Measurements from ENCODE around the gene TUBB1. TPM values are rescaled to one million over a fixed set of nuclear protein-coding genes. Genes with fewer than 3 reads are reported as not detected.

TUBB1 gene
- polyA plus RNA-seq, 1 donor (not counting 4 experiments of a cell fraction or from before 2014, with no cell fraction given) = 0.03 TPM

DNA sequence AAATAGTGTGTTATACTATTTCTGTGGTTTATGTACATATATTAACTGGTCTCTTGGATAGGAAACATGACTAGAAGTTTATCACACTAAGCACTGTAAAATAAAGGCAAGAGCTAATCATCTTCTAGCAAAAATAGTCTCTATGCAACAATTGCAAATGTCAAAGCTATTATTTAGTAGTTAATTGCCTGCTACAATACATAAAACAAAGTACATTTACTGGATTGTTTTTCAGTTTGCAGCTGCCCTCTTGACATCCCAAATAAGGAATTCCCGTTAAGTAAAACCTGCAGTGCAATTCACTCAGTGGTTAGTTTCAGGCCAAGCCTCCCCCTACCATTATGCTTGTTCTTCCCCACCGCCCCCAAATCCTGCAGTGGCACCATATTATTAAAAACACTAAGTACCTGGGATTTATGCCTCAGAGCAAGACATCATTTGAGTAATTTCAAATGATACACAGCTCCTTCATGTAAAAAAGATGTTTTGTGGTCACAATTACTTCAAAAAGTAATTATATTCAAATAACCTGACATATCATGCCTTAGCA is 14.5 kb downstream of the TUBB1 start:
- H3K4me3 ChIP-seq (ENCODE audit: control insufficient read depth in 2 of 3, extremely low read depth in 1 of 3, insufficient read depth in 2 of 3, low read depth in 1 of 3, low read length in 3 of 3) = no peak overlapping the region
- TF ChIP-seq, protein P1, sequence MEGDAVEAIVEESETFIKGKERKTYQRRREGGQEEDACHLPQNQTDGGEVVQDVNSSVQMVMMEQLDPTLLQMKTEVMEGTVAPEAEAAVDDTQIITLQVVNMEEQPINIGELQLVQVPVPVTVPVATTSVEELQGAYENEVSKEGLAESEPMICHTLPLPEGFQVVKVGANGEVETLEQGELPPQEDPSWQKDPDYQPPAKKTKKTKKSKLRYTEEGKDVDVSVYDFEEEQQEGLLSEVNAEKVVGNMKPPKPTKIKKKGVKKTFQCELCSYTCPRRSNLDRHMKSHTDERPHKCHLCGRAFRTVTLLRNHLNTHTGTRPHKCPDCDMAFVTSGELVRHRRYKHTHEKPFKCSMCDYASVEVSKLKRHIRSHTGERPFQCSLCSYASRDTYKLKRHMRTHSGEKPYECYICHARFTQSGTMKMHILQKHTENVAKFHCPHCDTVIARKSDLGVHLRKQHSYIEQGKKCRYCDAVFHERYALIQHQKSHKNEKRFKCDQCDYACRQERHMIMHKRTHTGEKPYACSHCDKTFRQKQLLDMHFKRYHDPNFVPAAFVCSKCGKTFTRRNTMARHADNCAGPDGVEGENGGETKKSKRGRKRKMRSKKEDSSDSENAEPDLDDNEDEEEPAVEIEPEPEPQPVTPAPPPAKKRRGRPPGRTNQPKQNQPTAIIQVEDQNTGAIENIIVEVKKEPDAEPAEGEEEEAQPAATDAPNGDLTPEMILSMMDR (optimal IDR thresholded peaks at IDR 0.05 in 1 of 3, IDR thresholded peaks at IDR 0.05 in 1 of 3, conservative IDR thresholded peaks at IDR 0.05 in 1 of 3; ENCODE audit: extremely low read depth in 1 of 3, insufficient read depth in 2 of 3, low read length in 3 of 3) = no peak
- TF ChIP-seq EZH2 (IDR thresholded peaks at IDR 0.05; ENCODE audit: low read length) = no peak
- FAIRE-seq (no peak), DNase-seq (ENCODE audit: low read depth, low spot score) (no peak)
- H3K4me1 ChIP-seq (ENCODE audit: control insufficient read depth, extremely low read depth, insufficient read depth, low read length) = peaks cover 24% of the 10 kb centered on the region
- no peaks in the 10 kb centered on the region for H3K27me3 ChIP-seq (ENCODE audit: control insufficient read depth, extremely low read depth, insufficient read depth, low read length)
- no peak overlapping the region for H2AFZ ChIP-seq (ENCODE audit: control insufficient read depth, low read length)
- no peak overlapping the region for H3K9ac ChIP-seq (ENCODE audit: control insufficient read depth, extremely low read depth, insufficient read depth, low read length)
- peaks cover 3% of the 10 kb centered on the region for H4K20me1 ChIP-seq (ENCODE audit: control insufficient read depth, extremely low read depth, insufficient read depth, low read length)
- dilution Hi-C loops (cut with MboI; ENCODE audit: extremely low pct_ligation_motif_present, low sequenced_read_pairs) = no loop called here
- peaks cover 30 to 44% of the 10 kb centered on the region in 2 experiments for H3K36me3 ChIP-seq (ENCODE audit: control insufficient read depth in 2 of 2, extremely low read depth in 1 of 2, insufficient read depth in 2 of 2, low read length in 2 of 2)
- H3K79me2 ChIP-seq (ENCODE audit: control insufficient read depth, insufficient read depth, low read length) = peaks cover 63% of the 10 kb centered on the region
- no peak overlapping the region for H3K27ac ChIP-seq (ENCODE audit: control insufficient read depth, insufficient read depth, low read length)
- H3K9me1 ChIP-seq (ENCODE audit: control insufficient read depth, extremely low read depth, insufficient read depth, low read length) = no peaks in the 10 kb centered on the region
- H3K9me3 ChIP-seq (ENCODE audit: control insufficient read depth, low read depth, low read length) = no peaks in the 10 kb centered on the region
- no peak overlapping the region for H3K4me2 ChIP-seq (ENCODE audit: control insufficient read depth, extremely low read depth, insufficient read depth, low read depth, low read length)

DNA sequence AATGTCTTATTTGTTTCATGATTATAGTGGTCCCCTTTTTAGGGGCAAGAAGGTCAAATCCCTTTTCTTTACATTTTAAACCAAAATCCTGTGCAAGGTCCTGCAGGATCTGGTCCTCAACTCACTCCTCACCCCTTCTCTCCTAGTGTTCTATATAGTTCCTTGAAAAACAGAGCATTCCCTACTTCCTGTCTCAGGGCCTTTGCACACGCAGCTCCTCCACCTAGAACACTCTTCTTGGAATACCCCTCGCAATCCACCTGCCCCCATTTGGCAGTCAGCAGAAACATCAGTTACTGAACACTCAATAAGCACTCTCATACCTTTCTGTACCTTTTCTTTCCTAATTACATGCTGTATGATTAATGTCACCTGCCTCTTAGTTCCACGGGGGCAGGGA is 16.2 kb downstream of the TUBB1 start:
- Histone ChIP-seq H3K27me3 (ENCODE audit: control insufficient read depth, extremely low read depth, insufficient read depth, low read length) (no peaks in the 10 kb centered on the region), H3K4me1 (ENCODE audit: control insufficient read depth, extremely low read depth, insufficient read depth, low read length) (peaks cover 25% of the 10 kb centered on the region), H3K27ac (ENCODE audit: control insufficient read depth, insufficient read depth, low read length) (no peak overlapping the region), H3K9me3 (ENCODE audit: control insufficient read depth, low read depth, low read length) (no peaks in the 10 kb centered on the region), H4K20me1 (ENCODE audit: control insufficient read depth, extremely low read depth, insufficient read depth, low read length) (no peaks in the 10 kb centered on the region), H3K9me1 (ENCODE audit: control insufficient read depth, extremely low read depth, insufficient read depth, low read length) (peaks cover 2% of the 10 kb centered on the region), H3K9ac (ENCODE audit: control insufficient read depth, extremely low read depth, insufficient read depth, low read length) (no peak overlapping the region), H2AFZ (ENCODE audit: control insufficient read depth, low read length) (no peak overlapping the region), H3K79me2 (ENCODE audit: control insufficient read depth, insufficient read depth, low read length) (peaks cover 63% of the 10 kb centered on the region), H3K36me3 (ENCODE audit: control insufficient read depth in 2 of 2, extremely low read depth in 1 of 2, insufficient read depth in 2 of 2, low read length in 2 of 2) (peaks cover 27 to 37% of the 10 kb centered on the region in 2 experiments), H3K4me3 (ENCODE audit: control insufficient read depth in 2 of 3, extremely low read depth in 1 of 3, insufficient read depth in 2 of 3, low read depth in 1 of 3, low read length in 3 of 3) (no peak overlapping the region), H3K4me2 (ENCODE audit: control insufficient read depth, extremely low read depth, insufficient read depth, low read depth, low read length) (no peak overlapping the region)
- TF ChIP-seq, protein P1 (optimal IDR thresholded peaks at IDR 0.05 in 1 of 3, IDR thresholded peaks at IDR 0.05 in 1 of 3, conservative IDR thresholded peaks at IDR 0.05 in 1 of 3; ENCODE audit: extremely low read depth in 1 of 3, insufficient read depth in 2 of 3, low read length in 3 of 3) = no peak
- no peak for TF ChIP-seq EZH2 (IDR thresholded peaks at IDR 0.05; ENCODE audit: low read length)
- FAIRE-seq = no peak
- no peak for DNase-seq (ENCODE audit: low read depth, low spot score)
- dilution Hi-C loops (cut with MboI; ENCODE audit: extremely low pct_ligation_motif_present, low sequenced_read_pairs) = no loop called here

Data from keratinocyte (primary cell).